HAP-1 (cell line): Measurements from ENCODE around the gene EBF3.

ENCODE experiments used
- DNase-seq, 2 experiments: peaks; one replicate each; pipeline ENCODE4 v3.0.0-alpha.2; 2016 to 2020; ENCODE audit warnings: low spot score in 2 of 2
- H3K27me3 ChIP-seq: fragments of 250-450 bp; sonication (Bioruptor Pico); 2 replicates; pipeline ENCODE4 v1.5.1; 2020; ENCODE audit warnings: low read depth, mild to moderate bottlenecking, moderate library complexity
- H3K36me3 ChIP-seq: fragments of 250-450 bp; sonication (Bioruptor Pico); replicated peaks from 2 replicates; pipeline ENCODE4 v1.5.1; 2020; ENCODE audit warnings: mild to moderate bottlenecking
- H3K4me1 ChIP-seq: fragments of 250-450 bp; sonication (Bioruptor Pico); 2 replicates; pipeline ENCODE4 v1.5.1; 2020; ENCODE audit warnings: mild to moderate bottlenecking
- H3K4me3 ChIP-seq: fragments of 250-450 bp; sonication (Bioruptor Pico); 2 replicates; pipeline ENCODE4 v1.5.1; 2020; ENCODE audit warnings: mild to moderate bottlenecking, moderate library complexity
- H3K9me3 ChIP-seq: fragments of 250-450 bp; sonication (Bioruptor Pico); 2 replicates; pipeline ENCODE4 v1.5.1; 2020; ENCODE audit warnings: mild to moderate bottlenecking, moderate library complexity
- in situ Hi-C: fragments of 300-500 bp; cut with MboI; formaldehyde crosslinking; loops from 3 replicates; pipeline ENCODE4 v1.14.3; 2020; ENCODE audit warnings: low sequenced_read_pairs, inconsistent platforms, mixed read lengths

EBF3 gene

GRCh38 chr10:129869596-129870473, 94.2 kb downstream of the EBF3 start:
- in situ Hi-C loops: loop anchor here (25.0 kb wide), 1 partner anchor 242 kb away; the partner anchor contains the start of gene C10orf143
- H3K27me3 ChIP-seq: no peaks in the 10 kb centered on the region
- H3K36me3 ChIP-seq: peaks cover 7% of the 10 kb centered on the region
- DNase-seq: no peak
- no peaks in the 10 kb centered on the region for H3K9me3 ChIP-seq
- no peak overlapping the region for H3K4me3 ChIP-seq
- peaks cover 25% of the 10 kb centered on the region for H3K4me1 ChIP-seq

GRCh38 chr10:129868449-129869035, 95.5 kb downstream of the EBF3 start:
- Histone ChIP-seq H3K9me3 (no peaks in the 10 kb centered on the region), H3K4me1 (peaks cover 14% of the 10 kb centered on the region), H3K4me3 (no peak overlapping the region), H3K27me3 (no peaks in the 10 kb centered on the region), H3K36me3 (peaks cover 7% of the 10 kb centered on the region)
- DNase-seq: no peak
- in situ Hi-C loops: loop anchor here (25.0 kb wide), 1 partner anchor 244 kb away; the partner anchor contains the start of gene C10orf143

- no peak for DNase-seq
- H3K4me3 ChIP-seq: no peak overlapping the region
- peaks cover 14% of the 10 kb centered on the region for H3K4me1 ChIP-seq
- no peaks in the 10 kb centered on the region for H3K27me3 ChIP-seq
- peaks cover 7% of the 10 kb centered on the region for H3K36me3 ChIP-seq
- no peaks in the 10 kb centered on the region for H3K9me3 ChIP-seq
- in situ Hi-C loops: loop anchor here (25.0 kb wide), 1 partner anchor 245 kb away; the partner anchor contains the start of gene C10orf143
Observed at GRCh38 chr10:129867631-129868179, 96.4 kb downstream of the EBF3 start.

- in situ Hi-C loops: loop anchor here (25.0 kb wide), 1 partner anchor 245 kb away; the partner anchor contains the start of gene C10orf143
- no peak for DNase-seq
- Histone ChIP-seq H3K36me3 (peaks cover 7% of the 10 kb centered on the region), H3K9me3 (no peaks in the 10 kb centered on the region), H3K4me3 (no peak overlapping the region), H3K4me1 (peaks cover 14% of the 10 kb centered on the region), H3K27me3 (no peaks in the 10 kb centered on the region)
Observed at GRCh38 chr10:129866894-129867293, 97.2 kb downstream of the EBF3 start.

- H3K4me3 ChIP-seq: no peak overlapping the region
- in situ Hi-C loops: loop anchor here (25.0 kb wide), 1 partner anchor 246 kb away; the partner anchor contains the start of gene C10orf143
- H3K4me1 ChIP-seq: peaks cover 6% of the 10 kb centered on the region; the same call in 1 of the 2 replicates
- no peaks in the 10 kb centered on the region for H3K27me3 ChIP-seq
- H3K9me3 ChIP-seq: no peaks in the 10 kb centered on the region
- peaks cover 10% of the 10 kb centered on the region for H3K36me3 ChIP-seq
- no peak for DNase-seq
Observed at GRCh38 chr10:129865960-129866359, 98.1 kb downstream of the EBF3 start.

GRCh38 chr10:129865413-129865812, 98.7 kb downstream of the EBF3 start:
- in situ Hi-C loops: loop anchor here (25.0 kb wide), 1 partner anchor 247 kb away; the partner anchor contains the start of gene C10orf143
- no peak for DNase-seq
- peaks cover 10% of the 10 kb centered on the region for H3K36me3 ChIP-seq
- no peak overlapping the region for H3K4me3 ChIP-seq
- no peaks in the 10 kb centered on the region for H3K27me3 ChIP-seq
- no peaks in the 10 kb centered on the region for H3K9me3 ChIP-seq
- peaks cover 2% of the 10 kb centered on the region; the same call in 1 of the 2 replicates for H3K4me1 ChIP-seq

GRCh38 chr10:129864601-129865126, 99.4 kb downstream of the EBF3 start:
- Histone ChIP-seq H3K4me1 (no peaks in the 10 kb centered on the region), H3K27me3 (no peaks in the 10 kb centered on the region), H3K9me3 (no peaks in the 10 kb centered on the region), H3K4me3 (no peak overlapping the region), H3K36me3 (peaks cover 10% of the 10 kb centered on the region)
- in situ Hi-C loops: loop anchor here (25.0 kb wide), 1 partner anchor 248 kb away; the partner anchor contains the start of gene C10orf143
- no peak for DNase-seq

- Histone ChIP-seq H3K36me3 (peaks cover 10% of the 10 kb centered on the region), H3K4me3 (no peak overlapping the region), H3K27me3 (no peaks in the 10 kb centered on the region), H3K9me3 (no peaks in the 10 kb centered on the region), H3K4me1 (no peaks in the 10 kb centered on the region)
- in situ Hi-C loops: loop anchor here (25.0 kb wide), 1 partner anchor 248 kb away; the partner anchor contains the start of gene C10orf143
- no peak for DNase-seq
Observed at GRCh38 chr10:129864082-129864481, 100.0 kb downstream of the EBF3 start.

GRCh38 chr10:129863201-129863663, 100.8 kb downstream of the EBF3 start:
- Histone ChIP-seq H3K4me1 (no peaks in the 10 kb centered on the region), H3K4me3 (no peak overlapping the region), H3K27me3 (no peaks in the 10 kb centered on the region), H3K9me3 (no peaks in the 10 kb centered on the region), H3K36me3 (peaks cover 10% of the 10 kb centered on the region)
- in situ Hi-C loops: loop anchor here (25.0 kb wide), 1 partner anchor 249 kb away; the partner anchor contains the start of gene C10orf143
- DNase-seq: peak in 1 of 2 experiments; percentile 29

- DNase-seq: no peak
- peaks cover 8% of the 10 kb centered on the region for H3K36me3 ChIP-seq
- no peaks in the 10 kb centered on the region for H3K27me3 ChIP-seq
- in situ Hi-C loops: loop anchor here (25.0 kb wide), 1 partner anchor 250 kb away; the partner anchor contains the start of gene C10orf143
- H3K4me3 ChIP-seq: no peak overlapping the region
- no peaks in the 10 kb centered on the region for H3K4me1 ChIP-seq
- no peaks in the 10 kb centered on the region for H3K9me3 ChIP-seq
Observed at GRCh38 chr10:129861776-129862531, 102.1 kb downstream of the EBF3 start.

GRCh38 chr10:129860396-129860795, 103.7 kb downstream of the EBF3 start:
- in situ Hi-C loops: loop anchor here (25.0 kb wide), 1 partner anchor 252 kb away; the partner anchor contains the start of gene C10orf143
- no peaks in the 10 kb centered on the region for H3K27me3 ChIP-seq
- no peaks in the 10 kb centered on the region for H3K4me1 ChIP-seq
- no peaks in the 10 kb centered on the region for H3K9me3 ChIP-seq
- peaks cover 3% of the 10 kb centered on the region for H3K36me3 ChIP-seq
- DNase-seq: no peak
- H3K4me3 ChIP-seq: no peak overlapping the region

GRCh38 chr10:129859536-129859935, 104.5 kb downstream of the EBF3 start:
- no peak overlapping the region for H3K4me3 ChIP-seq
- H3K4me1 ChIP-seq: no peaks in the 10 kb centered on the region
- H3K9me3 ChIP-seq: no peaks in the 10 kb centered on the region
- no peak for DNase-seq
- H3K36me3 ChIP-seq: peaks cover 3% of the 10 kb centered on the region; the same call in 1 of the 2 replicates
- no peaks in the 10 kb centered on the region for H3K27me3 ChIP-seq
- in situ Hi-C loops: loop anchor here (25.0 kb wide), 1 partner anchor 253 kb away; the partner anchor contains the start of gene C10orf143
